HEK293 (cell line): Measurements from ENCODE around the gene ATP8B1.

ENCODE experiments used
- CTCF ChIP-seq: fragments of 450-650 bp; formaldehyde crosslinking; IDR thresholded peaks from 2 replicates; pipeline ENCODE4 v1.5.1; 2016; ENCODE audit warnings: missing biosample characterization, missing genetic modification characterization
- KLF7 ChIP-seq: fragments of 450-650 bp; formaldehyde crosslinking; IDR thresholded peaks from 2 replicates; pipeline ENCODE4 v1.5.1; 2016; ENCODE audit warnings: missing biosample characterization, missing genetic modification characterization, borderline replicate concordance
- REST ChIP-seq: fragments of 450-650 bp; formaldehyde crosslinking; IDR thresholded peaks from 2 replicates; pipeline ENCODE4 v1.5.1; 2016; ENCODE audit warnings: missing biosample characterization, missing genetic modification characterization
- ZNF121 ChIP-seq: fragments of 450-650 bp; formaldehyde crosslinking; IDR thresholded peaks from 2 replicates; pipeline ENCODE4 v1.5.1; 2016; ENCODE audit warnings: missing biosample characterization, missing genetic modification characterization
- ZNF133 ChIP-seq: fragments of 450-650 bp; formaldehyde crosslinking; IDR thresholded peaks from 2 replicates; pipeline ENCODE4 v1.5.1; 2016; ENCODE audit warnings: missing biosample characterization, missing genetic modification characterization
- ZNF146 ChIP-seq: fragments of 450-650 bp; formaldehyde crosslinking; IDR thresholded peaks from 2 replicates; pipeline ENCODE4 v1.5.1; 2016; ENCODE audit warnings: missing biosample characterization, missing genetic modification characterization
- ZNF24 ChIP-seq: fragments of 450-650 bp; formaldehyde crosslinking; IDR thresholded peaks from 2 replicates; pipeline ENCODE4 v1.5.1; 2016; ENCODE audit warnings: missing biosample characterization, missing genetic modification characterization
- ZNF501 ChIP-seq: fragments of 450-650 bp; formaldehyde crosslinking; IDR thresholded peaks from 2 replicates; pipeline ENCODE4 v1.5.1; 2016; ENCODE audit warnings: missing biosample characterization, missing genetic modification characterization

GRCh38 chr18:57659460-57660102 is 143.5 kb downstream of the ATP8B1 start:
- TF ChIP-seq ZNF146 (tag by site-specific recombination) (no peak), ZNF501 (tag by site-specific recombination) (no peak), ZNF121 (tag by site-specific recombination) (no peak), CTCF (tag by site-specific recombination) (no peak), KLF7 (tag by site-specific recombination) (no peak), REST (tag by site-specific recombination) (no peak), ZNF133 (tag by site-specific recombination) (no peak), ZNF24 (no peak)
